Measurements from ENCODE around the gene ORC5. TPM values are rescaled to one million over a fixed set of nuclear protein-coding genes. Genes with fewer than 3 reads are reported as not detected.
"Not testable (repeated sequence)": the region's sequence is repeated elsewhere in the genome, so short reads cannot be mapped to it uniquely, and the experiment has no call there.

ORC5 gene
- total RNA-seq, 4 donors from 2014 or later, result 11.8 to 36.6 (median 12.7) TPM

DNA sequence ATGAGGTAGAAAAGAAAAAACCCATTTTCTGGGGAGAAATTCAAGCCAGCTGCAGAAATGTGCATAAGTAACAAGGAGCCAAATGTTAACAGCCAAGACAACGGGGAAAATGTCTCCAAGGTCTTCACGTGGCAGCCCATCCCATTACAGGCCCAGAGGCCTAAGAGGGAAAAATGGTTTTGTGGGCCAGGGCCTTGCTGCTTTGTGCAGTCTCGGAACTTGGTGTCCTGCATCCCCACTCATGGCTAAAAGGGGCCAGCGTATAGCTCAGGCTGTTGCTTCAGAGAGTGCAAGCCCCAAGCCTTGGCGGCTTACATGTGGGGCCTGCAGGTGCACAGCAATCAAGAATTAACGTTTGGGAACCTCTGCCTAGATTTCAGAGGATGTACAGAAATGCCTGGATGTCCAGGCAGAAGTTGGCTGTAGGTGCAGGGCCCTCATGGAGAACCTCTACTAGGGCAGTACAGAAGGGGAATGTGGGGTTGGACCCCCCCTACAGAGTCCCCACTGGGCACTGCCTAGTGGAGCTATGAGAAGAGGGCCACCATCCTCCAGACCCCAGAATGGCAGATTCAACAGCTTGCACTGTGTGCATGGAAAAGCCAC is 9.0 kb downstream of the ORC5 start:
- Histone ChIP-seq H3K27me3 (no peaks in the 10 kb centered on the region), H3K36me3 (peaks cover 21 to 93% (median 73%) of the 10 kb centered on the region in 4 donors), H3K4me3 (no peak overlapping the region), H3K27ac (replicated peaks in 1 of 4) (no peak overlapping the region), H3K4me1 (no peaks in the 10 kb centered on the region), H3K9me3 (no peaks in the 10 kb centered on the region)
- intact Hi-C loops (cut with DNase I), result no loop called here
- DNase-seq (ENCODE audit: extremely low spot score), result no peak
- TF ChIP-seq POLR2A (IDR thresholded peaks at IDR 0.05; ENCODE audit: low read depth), result no peak
- no peak for TF ChIP-seq EP300 (IDR thresholded peaks at IDR 0.05)
- TF ChIP-seq, protein P1, sequence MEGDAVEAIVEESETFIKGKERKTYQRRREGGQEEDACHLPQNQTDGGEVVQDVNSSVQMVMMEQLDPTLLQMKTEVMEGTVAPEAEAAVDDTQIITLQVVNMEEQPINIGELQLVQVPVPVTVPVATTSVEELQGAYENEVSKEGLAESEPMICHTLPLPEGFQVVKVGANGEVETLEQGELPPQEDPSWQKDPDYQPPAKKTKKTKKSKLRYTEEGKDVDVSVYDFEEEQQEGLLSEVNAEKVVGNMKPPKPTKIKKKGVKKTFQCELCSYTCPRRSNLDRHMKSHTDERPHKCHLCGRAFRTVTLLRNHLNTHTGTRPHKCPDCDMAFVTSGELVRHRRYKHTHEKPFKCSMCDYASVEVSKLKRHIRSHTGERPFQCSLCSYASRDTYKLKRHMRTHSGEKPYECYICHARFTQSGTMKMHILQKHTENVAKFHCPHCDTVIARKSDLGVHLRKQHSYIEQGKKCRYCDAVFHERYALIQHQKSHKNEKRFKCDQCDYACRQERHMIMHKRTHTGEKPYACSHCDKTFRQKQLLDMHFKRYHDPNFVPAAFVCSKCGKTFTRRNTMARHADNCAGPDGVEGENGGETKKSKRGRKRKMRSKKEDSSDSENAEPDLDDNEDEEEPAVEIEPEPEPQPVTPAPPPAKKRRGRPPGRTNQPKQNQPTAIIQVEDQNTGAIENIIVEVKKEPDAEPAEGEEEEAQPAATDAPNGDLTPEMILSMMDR (IDR thresholded peaks at IDR 0.05), result no peak
- TF ChIP-seq POLR2AphosphoS5 (IDR thresholded peaks at IDR 0.05), result no peak
- 100% methylated on average over 3 of the region's 6 CpGs for WGBS

DNA sequence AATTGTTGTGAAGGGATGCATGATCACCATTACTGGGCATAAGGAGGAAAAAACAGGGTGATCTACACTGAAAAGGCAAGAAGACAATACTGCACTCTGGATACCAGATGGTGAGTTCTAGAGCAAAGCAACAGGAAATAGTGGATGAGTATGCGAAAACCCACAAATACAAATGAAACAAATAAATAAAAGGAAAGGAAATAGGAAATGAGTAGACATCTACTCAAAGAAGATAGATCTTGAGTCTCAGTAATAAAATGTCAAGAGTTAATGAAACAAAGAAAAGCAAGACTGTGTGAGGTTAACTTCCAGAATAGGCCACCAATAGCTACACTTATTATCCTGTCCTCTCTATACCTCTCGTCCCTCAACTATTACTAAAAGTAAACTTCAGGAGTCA is 11.7 kb downstream of the ORC5 start:
- no peak for DNase-seq (ENCODE audit: extremely low spot score)
- TF ChIP-seq EP300 (IDR thresholded peaks at IDR 0.05) (no peak), POLR2AphosphoS5 (IDR thresholded peaks at IDR 0.05) (no peak), POLR2A (IDR thresholded peaks at IDR 0.05; ENCODE audit: low read depth) (no peak)
- TF ChIP-seq, protein P1 (IDR thresholded peaks at IDR 0.05), result no peak
- H3K9me3 ChIP-seq, result no peaks in the 10 kb centered on the region
- WGBS, result 91% methylated on average over 2 of the region's 2 CpGs
- H3K4me1 ChIP-seq, result no peaks in the 10 kb centered on the region
- no peaks in the 10 kb centered on the region for H3K27me3 ChIP-seq
- intact Hi-C loops (cut with DNase I), result no loop called here
- no peak overlapping the region for H3K27ac ChIP-seq (replicated peaks in 1 of 4)
- H3K4me3 ChIP-seq, result no peak overlapping the region
- H3K36me3 ChIP-seq, result peaks cover 7 to 89% (median 59%) of the 10 kb centered on the region in 4 donors

DNA sequence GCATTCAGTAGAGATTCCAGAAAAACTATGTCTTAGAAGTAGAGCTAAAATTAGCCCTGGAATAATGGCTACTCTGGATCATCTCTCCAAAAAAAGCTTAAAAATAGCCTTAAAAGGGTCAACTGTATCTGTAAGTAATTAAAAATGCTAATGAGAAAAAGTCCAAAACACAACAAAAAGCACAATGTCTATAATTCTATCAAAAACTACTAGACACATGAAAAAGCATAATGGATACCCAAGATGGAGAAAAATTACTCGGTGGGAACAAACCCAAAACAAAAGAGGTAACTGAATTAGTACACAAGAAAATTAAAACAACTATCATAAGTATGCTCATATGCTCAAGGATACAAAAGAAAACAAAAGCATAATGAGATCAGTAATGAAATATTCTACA is 15.4 kb downstream of the ORC5 start:
- H3K9me3 ChIP-seq, result no peaks in the 10 kb centered on the region
- TF ChIP-seq, protein P1 (IDR thresholded peaks at IDR 0.05), result no peak
- TF ChIP-seq POLR2AphosphoS5 (IDR thresholded peaks at IDR 0.05) (no peak), EP300 (IDR thresholded peaks at IDR 0.05) (no peak)
- no peak overlapping the region for H3K27ac ChIP-seq (replicated peaks in 1 of 4)
- H3K4me1 ChIP-seq, result no peaks in the 10 kb centered on the region
- intact Hi-C loops (cut with DNase I), result no loop called here
- H3K4me3 ChIP-seq, result no peak overlapping the region
- H3K27me3 ChIP-seq, result no peaks in the 10 kb centered on the region
- DNase-seq (ENCODE audit: extremely low spot score), result no peak
- WGBS, result 95% methylated on average over 1 of the region's 1 CpG
- peaks cover 6 to 79% (median 37%) of the 10 kb centered on the region in 4 donors for H3K36me3 ChIP-seq

DNA sequence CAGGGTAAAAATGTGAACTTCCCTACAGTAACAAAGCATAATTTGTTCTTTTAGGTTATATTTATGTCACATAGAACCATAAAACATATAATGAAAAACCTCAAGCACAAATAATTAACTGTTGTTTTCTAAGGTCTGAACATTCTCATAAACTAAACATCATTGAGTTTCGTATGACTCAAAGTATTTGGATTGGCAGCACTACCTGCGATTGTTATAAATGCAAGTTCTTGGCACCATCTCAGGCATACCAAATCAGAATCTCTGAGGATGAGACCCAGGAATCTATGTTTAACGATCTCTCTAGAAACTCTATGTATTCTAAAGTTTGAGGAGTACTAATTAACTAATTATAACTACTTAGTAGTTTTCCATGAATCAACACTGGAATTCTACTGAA is 22.5 kb downstream of the ORC5 start:
- no peaks in the 10 kb centered on the region for H3K4me1 ChIP-seq
- H3K9me3 ChIP-seq, result no peaks in the 10 kb centered on the region
- no peak overlapping the region for H3K27ac ChIP-seq (replicated peaks in 1 of 4)
- H3K36me3 ChIP-seq, result peaks cover 6 to 84% (median 40%) of the 10 kb centered on the region in 4 donors
- no peak overlapping the region for H3K4me3 ChIP-seq
- TF ChIP-seq, protein P1 (IDR thresholded peaks at IDR 0.05), result no peak
- TF ChIP-seq EP300 (IDR thresholded peaks at IDR 0.05) (no peak), POLR2AphosphoS5 (IDR thresholded peaks at IDR 0.05) (no peak), POLR2A (IDR thresholded peaks at IDR 0.05; ENCODE audit: low read depth) (no peak)
- 42% methylated on average over 3 of the region's 3 CpGs for WGBS
- intact Hi-C loops (cut with DNase I), result no loop called here
- DNase-seq (ENCODE audit: extremely low spot score), result no peak
- no peaks in the 10 kb centered on the region for H3K27me3 ChIP-seq

DNA sequence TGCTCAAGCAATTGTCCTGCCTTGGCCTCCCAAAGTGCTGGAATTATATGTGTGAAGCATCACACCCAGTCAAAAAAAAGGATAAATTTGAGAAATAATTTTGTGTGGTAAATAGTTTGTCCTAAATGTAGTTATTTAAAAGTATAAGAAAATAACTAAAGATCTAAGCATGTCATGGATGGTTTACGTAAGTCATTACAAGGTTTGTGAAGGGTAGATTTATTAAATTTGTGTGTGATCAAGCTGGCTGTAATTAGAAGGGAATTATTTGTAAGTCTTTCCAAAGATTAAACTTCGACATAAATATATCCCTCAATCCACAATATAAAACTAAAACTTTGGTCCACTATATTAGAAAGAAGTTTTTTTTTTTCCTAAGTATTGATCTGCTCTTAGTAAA is 28.6 kb downstream of the ORC5 start:
- peaks cover 0 to 60% (median 33%) of the 10 kb centered on the region in 4 donors for H3K36me3 ChIP-seq
- H3K4me3 ChIP-seq, result no peak overlapping the region
- WGBS, result 98% methylated on average over 2 of the region's 2 CpGs

DNA sequence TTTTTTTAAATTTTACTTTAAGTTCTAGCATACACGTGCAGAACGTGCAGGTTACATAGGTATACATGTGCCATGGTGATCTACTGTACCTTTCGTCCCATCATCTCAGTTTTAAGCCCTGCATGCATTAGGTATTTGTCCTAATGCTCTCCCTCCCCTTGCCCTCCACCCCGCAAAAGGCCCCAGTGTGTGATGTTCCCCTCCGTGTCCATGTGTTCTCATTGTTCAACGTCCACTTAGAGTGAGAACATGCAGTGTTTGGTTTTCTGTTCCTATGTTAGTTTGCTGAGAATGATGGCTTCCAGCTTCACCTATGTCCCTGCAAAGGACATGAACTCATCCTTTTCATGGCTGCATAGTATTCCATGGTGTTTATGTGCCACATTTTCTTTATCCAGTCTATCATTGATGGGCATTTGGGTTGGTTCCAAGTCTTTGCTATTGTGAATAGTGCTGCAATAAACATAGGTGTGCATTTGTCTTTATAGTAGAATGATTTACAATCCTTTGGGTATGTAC is 30.2 kb downstream of the ORC5 start:
- intact Hi-C loops (cut with DNase I); H3K27ac ChIP-seq (replicated peaks in 1 of 4); H3K9me3 ChIP-seq; H3K4me3 ChIP-seq; DNase-seq (ENCODE audit: extremely low spot score); H3K27me3 ChIP-seq; H3K4me1 ChIP-seq: not testable (repeated sequence)
- H3K36me3 ChIP-seq, result peaks cover 0 to 46% (median 22%) of the 10 kb centered on the region in 4 donors
- WGBS, result 95% methylated on average over 6 of the region's 6 CpGs

More for the DNA sequence above, 28.6 kb downstream of the ORC5 start:
- no peak for TF ChIP-seq POLR2AphosphoS5 (IDR thresholded peaks at IDR 0.05)
- TF ChIP-seq, protein P1 (IDR thresholded peaks at IDR 0.05), result no peak
- TF ChIP-seq POLR2A (IDR thresholded peaks at IDR 0.05; ENCODE audit: low read depth), result no peak
- no peak for TF ChIP-seq EP300 (IDR thresholded peaks at IDR 0.05)
- H3K4me1 ChIP-seq, result peaks cover 0 to 9% (median 0%) of the 10 kb centered on the region in 4 donors
- intact Hi-C loops (cut with DNase I), result no loop called here
- H3K9me3 ChIP-seq, result no peaks in the 10 kb centered on the region
- H3K27me3 ChIP-seq, result no peaks in the 10 kb centered on the region
- DNase-seq (ENCODE audit: extremely low spot score), result no peak
- H3K27ac ChIP-seq (replicated peaks in 1 of 4), result no peak overlapping the region

Measured in esophagus muscularis mucosa (tissue), 4 donors.